OCI-M1 (cell line): ENCODE results near the gene KCNG2.

Source experiments
- DNase-seq: peaks from one replicate; lab custom pipeline; 2025; lab: John Stamatoyannopoulos, UW

KCNG2 gene

GRCh38 chr18:79906706-79907105, 109.0 kb downstream of the KCNG2 start:
- DNase-seq = no peak

- DNase-seq = no peak
Observed at GRCh38 chr18:79910563-79911343, 113.0 kb downstream of the KCNG2 start.

GRCh38 chr18:79911344-79912270, 113.9 kb downstream of the KCNG2 start:
- no peak for DNase-seq

- no peak for DNase-seq
Observed at GRCh38 chr18:79912409-79912991, 114.8 kb downstream of the KCNG2 start.

- DNase-seq = no peak
Observed at GRCh38 chr18:79912994-79913831, 115.5 kb downstream of the KCNG2 start.

GRCh38 chr18:79914614-79915160, 116.9 kb downstream of the KCNG2 start:
- DNase-seq = no peak

GRCh38 chr18:79915161-79916127, 117.7 kb downstream of the KCNG2 start:
- DNase-seq = no peak

GRCh38 chr18:79916128-79916494, 118.4 kb downstream of the KCNG2 start:
- DNase-seq = no peak

- DNase-seq = no peak
Observed at GRCh38 chr18:79916546-79917168, 118.9 kb downstream of the KCNG2 start.

- no peak for DNase-seq
Observed at GRCh38 chr18:79917169-79917852, 119.6 kb downstream of the KCNG2 start.

- DNase-seq = no peak
Observed at GRCh38 chr18:79917853-79918614, 120.3 kb downstream of the KCNG2 start.

- no peak for DNase-seq
Observed at GRCh38 chr18:79918615-79919011, 120.9 kb downstream of the KCNG2 start.

- DNase-seq = no peak
Observed at GRCh38 chr18:79919089-79919488, 121.4 kb downstream of the KCNG2 start.

- no peak for DNase-seq
Observed at GRCh38 chr18:79921984-79922965, 124.5 kb downstream of the KCNG2 start.

GRCh38 chr18:79922971-79923411, 125.3 kb downstream of the KCNG2 start:
- no peak for DNase-seq

GRCh38 chr18:79923896-79924585, 126.3 kb downstream of the KCNG2 start:
- DNase-seq = no peak
